Body of pancreas (tissue), 4 donors: ENCODE data around the gene CLDN14.

Experiments
- CTCF ChIP-seq, 7 experiments: fragments of 450-650 bp in 4 of 7; fragments of 200-600 bp in 3 of 7; sonication (generic) in 3 of 7; IDR thresholded peaks; one replicate each; pipeline ENCODE4 v1.5.1; 2016 to 2019; ENCODE audit warnings: antibody characterized with exemption in 7 of 7
- POLR2A ChIP-seq, 3 donors: fragments of 450-650 bp; IDR thresholded peaks; one replicate each; pipeline ENCODE4 v1.6.1; 2016; ENCODE audit warnings: antibody characterized with exemption in 3 of 3, mild to moderate bottlenecking in 2 of 3

GRCh38 chr21:36511484-36512220 is 31.7 kb upstream of the CLDN14 start:
- TF ChIP-seq POLR2A (IDR thresholded peaks at IDR 0.05) (no peak), CTCF (IDR thresholded peaks at IDR 0.05) (no peak)
